Neuronal stem cell (in vitro differentiated cells): ENCODE measurements around the gene SLA2. TPM values are rescaled to one million over a fixed set of nuclear protein-coding genes. Genes with fewer than 3 reads are reported as not detected.
"Not testable (repeated sequence)": the region's sequence is repeated elsewhere in the genome, so short reads cannot be mapped to it uniquely, and the experiment has no call there.

Experiments used
- DNase-seq: peaks from one replicate; pipeline ENCODE4 v3.0.0-alpha.2; 2013; ENCODE audit warnings: low spot score
- H2AFZ ChIP-seq: one replicate; pipeline ENCODE4 v1.6.1; 2013; ENCODE audit warnings: mild to moderate bottlenecking, low read length, inconsistent platforms
- H2AK5ac ChIP-seq: 2 replicates; pipeline ENCODE4 v1.6.1; 2013; ENCODE audit warnings: low read depth, mild to moderate bottlenecking, inconsistent platforms, low read length, moderate library complexity, mixed read lengths
- H2BK120ac ChIP-seq: 2 replicates; pipeline ENCODE4 v1.6.1; 2013; ENCODE audit warnings: low read depth, mild to moderate bottlenecking, inconsistent platforms, low read length, moderate library complexity, mixed read lengths
- H2BK12ac ChIP-seq: one replicate; pipeline ENCODE4 v1.6.1; 2013; ENCODE audit warnings: low read length, inconsistent platforms
- H2BK15ac ChIP-seq: 2 replicates; pipeline ENCODE4 v1.6.1; 2013; ENCODE audit warnings: mild to moderate bottlenecking, low read length, inconsistent platforms, mixed read lengths
- H2BK5ac ChIP-seq: one replicate; pipeline ENCODE4 v1.6.1; 2013; ENCODE audit warnings: inconsistent platforms, mild to moderate bottlenecking, low read length, moderate library complexity
- H3K14ac ChIP-seq: one replicate; pipeline ENCODE4 v1.6.1; 2013; ENCODE audit warnings: low read length, inconsistent platforms
- H3K18ac ChIP-seq: 2 replicates; pipeline ENCODE4 v1.6.1; 2013; ENCODE audit warnings: low read length, inconsistent platforms
- H3K23ac ChIP-seq: 2 replicates; pipeline ENCODE4 v1.6.1; 2013; ENCODE audit warnings: low read depth, mild to moderate bottlenecking, mixed read lengths, low read length, inconsistent platforms; ENCODE audit not compliant: poor library complexity
- H3K27ac ChIP-seq: replicated peaks from 3 replicates; pipeline ENCODE4 v1.5.1; 2013; ENCODE audit warnings: low read length, inconsistent platforms
- H3K27me3 ChIP-seq, 3 experiments: 2 replicates each; pipeline ENCODE4 v1.6.1; 2013; ENCODE audit warnings: low read length in 3 of 3, mild to moderate bottlenecking in 2 of 3, inconsistent platforms in 1 of 3, low read depth in 1 of 3, mixed read lengths in 1 of 3, moderate library complexity in 1 of 3; ENCODE audit not compliant: control insufficient read depth in 3 of 3, insufficient read depth in 3 of 3
- H3K36me3 ChIP-seq, 2 donors: replicated peaks in 1 of 2; 2 replicates each; pipeline ENCODE4 v1.6.1; 2013; ENCODE audit warnings: low read length in 2 of 2; ENCODE audit not compliant: control insufficient read depth in 2 of 2, insufficient read depth in 2 of 2
- H3K4ac ChIP-seq: 2 replicates; pipeline ENCODE4 v1.6.1; 2013; ENCODE audit warnings: inconsistent platforms, mild to moderate bottlenecking, low read length, moderate library complexity
- H3K4me1 ChIP-seq, 2 donors: 1 replicate in 1 of 2; 2 replicates in 1 of 2; pipeline ENCODE4 v1.6.1; 2013; ENCODE audit warnings: low read length in 2 of 2, low read depth in 1 of 2; ENCODE audit not compliant: control insufficient read depth in 2 of 2, insufficient read depth in 1 of 2
- H3K4me2 ChIP-seq: one replicate; pipeline ENCODE4 v1.6.1; 2013; ENCODE audit warnings: mild to moderate bottlenecking, low read length, inconsistent platforms; ENCODE audit not compliant: insufficient read depth, poor library complexity, severe bottlenecking
- H3K4me3 ChIP-seq, 2 donors: 2 replicates each; pipeline ENCODE4 v1.5.1; 2013; ENCODE audit warnings: low read length in 2 of 2, mild to moderate bottlenecking in 2 of 2, inconsistent platforms in 1 of 2, moderate library complexity in 1 of 2
- H3K79me1 ChIP-seq: one replicate; pipeline ENCODE4 v1.6.1; 2013; ENCODE audit warnings: low read depth, mild to moderate bottlenecking, inconsistent platforms, low read length, moderate library complexity
- H3K9ac ChIP-seq: one replicate; pipeline ENCODE4 v1.6.1; 2013; ENCODE audit warnings: mild to moderate bottlenecking, low read depth, low read length, inconsistent platforms; ENCODE audit not compliant: poor library complexity
- H3K9me3 ChIP-seq, 2 donors: replicated peaks in 1 of 2; 2 replicates each; pipeline versions ENCODE3 to v1.6.1; 2013; ENCODE audit warnings: low read length in 2 of 2, mild to moderate bottlenecking in 2 of 2, inconsistent platforms in 1 of 2, low read depth in 1 of 2, mixed read lengths in 1 of 2, moderate library complexity in 1 of 2; ENCODE audit not compliant: control insufficient read depth in 2 of 2, insufficient read depth in 1 of 2
- H4K8ac ChIP-seq: one replicate; pipeline ENCODE4 v1.6.1; 2013; ENCODE audit warnings: low read depth, mild to moderate bottlenecking, inconsistent platforms, low read length, moderate library complexity
- H4K91ac ChIP-seq: one replicate; pipeline ENCODE4 v1.6.1; 2013; ENCODE audit warnings: low read length, low read depth, mild to moderate bottlenecking, inconsistent platforms; ENCODE audit not compliant: poor library complexity
- WGBS, 2 donors: extraction: QIAGEN DNeasy Blood & Tissue Kit; methylation state at CpG; one replicate each; pipeline ENCODE4 v1.1.7; 2013; ENCODE audit warnings: missing lambda C conversion rate in 2 of 2, mixed read lengths in 1 of 2; ENCODE audit not compliant: insufficient read length in 2 of 2, insufficient replicate concordance in 1 of 2; ENCODE audit errors: extremely low coverage in 2 of 2; 5-methylcytosine and 5-hydroxymethylcytosine counted together
- polyA plus RNA-seq, 2 experiments: library from polyadenylated mRNA; stranded (reverse); fragments of 200-250 nt; gene quantifications; one replicate each; pipeline ENCODE4 v1.2.3, GENCODE V29; 2013

Gene SLA2
- 0.10 TPM for polyA plus RNA-seq (2013, experiment 1 of 2)
- polyA plus RNA-seq (2013, experiment 2 of 2) = 0.08 TPM

- no CpG with 5 or more reads among the region's 9 CpGs for WGBS, 2 donors
- H4K8ac ChIP-seq = no peak within 1 kb of the TSS
Measured at GRCh38 chr20:36645998-36646397, at the start of gene SLA2. TSS of gene SLA2 (minus strand) at chr20:36646196. CDS start at chr20:36641335, 4,861 bp downstream.

GRCh38 chr20:36695467-36695866, 49.5 kb upstream of the SLA2 start:
- not testable (repeated sequence) for H3K4me3 ChIP-seq, H2BK15ac ChIP-seq, H3K4me2 ChIP-seq, H3K18ac ChIP-seq, DNase-seq, H3K23ac ChIP-seq, H3K27me3 ChIP-seq, H4K91ac ChIP-seq, H2BK120ac ChIP-seq, H3K14ac ChIP-seq, H3K27ac ChIP-seq, H3K36me3 ChIP-seq, H2AK5ac ChIP-seq, H3K4ac ChIP-seq, H3K4me1 ChIP-seq, H2AFZ ChIP-seq, H2BK12ac ChIP-seq, H4K8ac ChIP-seq, H2BK5ac ChIP-seq, H3K9me3 ChIP-seq, H3K9ac ChIP-seq, H3K79me1 ChIP-seq
- WGBS, 2 donors = no CpG with 5 or more reads among the region's 8 CpGs

More at GRCh38 chr20:36645998-36646397, at the start of gene SLA2:
- Histone ChIP-seq H3K4me1 (peaks cover 4 to 27% of the 10 kb centered on the region in 2 donors), H2BK5ac (no peak within 1 kb of the TSS), H2AFZ (no peak within 1 kb of the TSS), H3K14ac (no peak within 1 kb of the TSS), H3K27ac (peak within 1 kb of the TSS; percentile 51), H3K36me3 (no peaks in the 10 kb centered on the region), H3K9ac (no peak within 1 kb of the TSS), H4K91ac (no peak within 1 kb of the TSS), H3K79me1 (no peaks in the 10 kb centered on the region), H2BK12ac (no peak within 1 kb of the TSS), H3K9me3 (no peaks in the 10 kb centered on the region), H3K23ac (no peak within 1 kb of the TSS), H3K27me3 (no peaks in the 10 kb centered on the region), H2BK120ac (no peak within 1 kb of the TSS), H3K4me3 (no peak within 1 kb of the TSS), H2AK5ac (peak within 1 kb of the TSS; percentile 77), H3K18ac (peak within 1 kb of the TSS; percentile 29), H3K4me2 (no peak within 1 kb of the TSS), H3K4ac (no peak within 1 kb of the TSS), H2BK15ac (peak within 1 kb of the TSS; percentile 10)
- DNase-seq = no peak

GRCh38 chr20:36688630-36689029, 42.6 kb upstream of the SLA2 start:
- Histone ChIP-seq H2AK5ac (no peak overlapping the region), H3K79me1 (no peaks in the 10 kb centered on the region), H3K36me3 (peaks cover 0 to 13% of the 10 kb centered on the region in 2 donors), H2AFZ (no peak overlapping the region), H4K8ac (no peak overlapping the region), H3K9ac (no peak overlapping the region), H2BK15ac (no peak overlapping the region), H3K4me1 (no peaks in the 10 kb centered on the region), H3K4me2 (no peak overlapping the region), H4K91ac (no peak overlapping the region), H3K23ac (no peak overlapping the region), H2BK5ac (no peak overlapping the region), H2BK120ac (no peak overlapping the region), H2BK12ac (no peak overlapping the region), H3K18ac (no peak overlapping the region), H3K27ac (no peak overlapping the region), H3K9me3 (no peaks in the 10 kb centered on the region), H3K4ac (no peak overlapping the region), H3K27me3 (no peaks in the 10 kb centered on the region), H3K4me3 (no peak overlapping the region), H3K14ac (no peak overlapping the region)
- no peak for DNase-seq
- no CpG with 5 or more reads among the region's 7 CpGs for WGBS, 2 donors

GRCh38 chr20:36687850-36688249, 41.9 kb upstream of the SLA2 start:
- Histone ChIP-seq H3K4me2 (no peak overlapping the region), H3K14ac (no peak overlapping the region), H3K23ac (no peak overlapping the region), H3K4ac (no peak overlapping the region), H2BK12ac (no peak overlapping the region), H3K18ac (no peak overlapping the region), H3K4me1 (no peaks in the 10 kb centered on the region), H4K8ac (no peak overlapping the region), H3K4me3 (no peak overlapping the region), H3K27ac (no peak overlapping the region), H3K27me3 (no peaks in the 10 kb centered on the region), H3K36me3 (peaks cover 0 to 13% of the 10 kb centered on the region in 2 donors), H3K9me3 (no peaks in the 10 kb centered on the region), H2BK120ac (no peak overlapping the region), H3K9ac (no peak overlapping the region), H4K91ac (no peak overlapping the region), H3K79me1 (no peaks in the 10 kb centered on the region), H2AFZ (no peak overlapping the region), H2BK15ac (no peak overlapping the region), H2AK5ac (no peak overlapping the region), H2BK5ac (no peak overlapping the region)
- DNase-seq = no peak
- WGBS, 2 donors = no CpG with 5 or more reads among the region's 3 CpGs
